ENCODE measurements around the gene DGCR8.

DGCR8 gene

GRCh38 chr22:20116376-20116950 is 36.4 kb downstream of the DGCR8 start:
- peak overlapping the region; percentile 94 for H3K9ac ChIP-seq (ENCODE audit: low read length)
- no peak for TF ChIP-seq EZH2phosphoT487 (IDR thresholded peaks at IDR 0.05; ENCODE audit: low read depth)
- TF ChIP-seq CTCF (IDR thresholded peaks at IDR 0.05; ENCODE audit: low read depth, low read length) = no peak
- H4K20me1 ChIP-seq (ENCODE audit: insufficient read depth, low read length) = peaks cover 18% of the 10 kb centered on the region
- peak overlapping the region; percentile 98 for H3K4me2 ChIP-seq (ENCODE audit: low read length)
- H3K9me3 ChIP-seq (ENCODE audit: insufficient read depth, low read length) = no peaks in the 10 kb centered on the region
- H3K4me1 ChIP-seq (ENCODE audit: low read length) = peaks cover 18% of the 10 kb centered on the region
- H3K36me3 ChIP-seq (replicated peaks; ENCODE audit: low read depth, low read length) = peaks cover 71% of the 10 kb centered on the region
- H2AFZ ChIP-seq (ENCODE audit: low read depth, low read length) = 0 out of 2 replicates have a peak overlapping the region, but pooled peaks have one; percentile 43
- peak overlapping the region; percentile 94 for H3K4me3 ChIP-seq (ENCODE audit: low read length)
- H3K79me2 ChIP-seq (ENCODE audit: low read length) = peaks cover 75% of the 10 kb centered on the region
- peak overlapping the region; percentile 68 for H3K27ac ChIP-seq (ENCODE audit: low read length)
- no peaks in the 10 kb centered on the region for H3K27me3 ChIP-seq (ENCODE audit: low read depth, low read length)

- peak within 1 kb of the TSS; percentile 98 for H3K4me2 ChIP-seq (ENCODE audit: low read length)
- peaks cover 81% of the 10 kb centered on the region for H3K79me2 ChIP-seq (ENCODE audit: low read length)
- H3K4me3 ChIP-seq (ENCODE audit: low read length) = peak within 1 kb of the TSS; percentile 94
- H3K9ac ChIP-seq (ENCODE audit: low read length) = peak within 1 kb of the TSS; percentile 99
- H3K36me3 ChIP-seq (replicated peaks; ENCODE audit: low read depth, low read length) = peaks cover 74% of the 10 kb centered on the region
- peaks cover 24% of the 10 kb centered on the region for H4K20me1 ChIP-seq (ENCODE audit: insufficient read depth, low read length)
- peak within 1 kb of the TSS; percentile 68 for H3K27ac ChIP-seq (ENCODE audit: low read length)
- TF ChIP-seq CTCF (IDR thresholded peaks at IDR 0.05; ENCODE audit: low read depth, low read length) = peak; percentile 23; the same call in 1 of the 2 replicates
- TF ChIP-seq EZH2phosphoT487 (IDR thresholded peaks at IDR 0.05; ENCODE audit: low read depth) = no peak
- H3K4me1 ChIP-seq (ENCODE audit: low read length) = peaks cover 18% of the 10 kb centered on the region
- no peaks in the 10 kb centered on the region for H3K27me3 ChIP-seq (ENCODE audit: low read depth, low read length)
- 0 out of 2 replicates have a peak within 1 kb of the TSS, but pooled peaks have one; percentile 43 for H2AFZ ChIP-seq (ENCODE audit: low read depth, low read length)
- H3K9me3 ChIP-seq (ENCODE audit: insufficient read depth, low read length) = no peaks in the 10 kb centered on the region
Observed at GRCh38 chr22:20116951-20117632, 37.1 kb downstream of the DGCR8 start, which contains the start of gene TRMT2A. TSS of gene TRMT2A (minus strand) at chr22:20117226. CDS start at chr22:20116906, 320 bp downstream.

- Histone ChIP-seq H3K4me2 (ENCODE audit: low read length) (peak overlapping the region; percentile 97), H3K27me3 (ENCODE audit: low read depth, low read length) (no peaks in the 10 kb centered on the region), H3K79me2 (ENCODE audit: low read length) (peaks cover 88% of the 10 kb centered on the region), H3K4me1 (ENCODE audit: low read length) (peaks cover 18% of the 10 kb centered on the region), H2AFZ (ENCODE audit: low read depth, low read length) (no peak overlapping the region), H3K27ac (ENCODE audit: low read length) (peak overlapping the region; percentile 63), H3K9me3 (ENCODE audit: insufficient read depth, low read length) (no peaks in the 10 kb centered on the region), H3K4me3 (ENCODE audit: low read length) (peak overlapping the region; percentile 94), H3K36me3 (replicated peaks; ENCODE audit: low read depth, low read length) (peaks cover 72% of the 10 kb centered on the region), H4K20me1 (ENCODE audit: insufficient read depth, low read length) (peaks cover 30% of the 10 kb centered on the region), H3K9ac (ENCODE audit: low read length) (peak overlapping the region; percentile 99)
- TF ChIP-seq CTCF (IDR thresholded peaks at IDR 0.05; ENCODE audit: low read depth, low read length) (no peak), EZH2phosphoT487 (IDR thresholded peaks at IDR 0.05; ENCODE audit: low read depth) (no peak)
Observed at GRCh38 chr22:20117633-20118299, 37.7 kb downstream of the DGCR8 start.

Measured in OCI-LY3 (cell line).